ENCODE measurements around the gene NFATC1.

GRCh38 chr18:79380816-79381806 is 14.6 kb upstream of the NFATC1 start:
- TF ChIP-seq, protein P1, sequence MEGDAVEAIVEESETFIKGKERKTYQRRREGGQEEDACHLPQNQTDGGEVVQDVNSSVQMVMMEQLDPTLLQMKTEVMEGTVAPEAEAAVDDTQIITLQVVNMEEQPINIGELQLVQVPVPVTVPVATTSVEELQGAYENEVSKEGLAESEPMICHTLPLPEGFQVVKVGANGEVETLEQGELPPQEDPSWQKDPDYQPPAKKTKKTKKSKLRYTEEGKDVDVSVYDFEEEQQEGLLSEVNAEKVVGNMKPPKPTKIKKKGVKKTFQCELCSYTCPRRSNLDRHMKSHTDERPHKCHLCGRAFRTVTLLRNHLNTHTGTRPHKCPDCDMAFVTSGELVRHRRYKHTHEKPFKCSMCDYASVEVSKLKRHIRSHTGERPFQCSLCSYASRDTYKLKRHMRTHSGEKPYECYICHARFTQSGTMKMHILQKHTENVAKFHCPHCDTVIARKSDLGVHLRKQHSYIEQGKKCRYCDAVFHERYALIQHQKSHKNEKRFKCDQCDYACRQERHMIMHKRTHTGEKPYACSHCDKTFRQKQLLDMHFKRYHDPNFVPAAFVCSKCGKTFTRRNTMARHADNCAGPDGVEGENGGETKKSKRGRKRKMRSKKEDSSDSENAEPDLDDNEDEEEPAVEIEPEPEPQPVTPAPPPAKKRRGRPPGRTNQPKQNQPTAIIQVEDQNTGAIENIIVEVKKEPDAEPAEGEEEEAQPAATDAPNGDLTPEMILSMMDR (IDR thresholded peaks at IDR 0.05; ENCODE audit: low read length) = peak; percentile 92
- no peak for TF ChIP-seq EZH2 (IDR thresholded peaks at IDR 0.05; ENCODE audit: borderline replicate concordance, low read length)
